Activated CD8-positive, alpha-beta T cell treated with anti-CD3 and anti-CD28 coated beads, Interleukin-2, amount 10 ng/mL, durations not matched to agents 7 days and 5 days (primary cell): ENCODE measurements around the gene TIMM22. TPM values are rescaled to one million over a fixed set of nuclear protein-coding genes. Genes with fewer than 3 reads are reported as not detected.
A peak's percentile ranks its signal among the peaks of the same experiment; 100 is the strongest.

Source experiments
- ATAC-seq: fragments of 150-1000 bp; cut with Tn5 transposase; one replicate; pipeline ENCODE4 v1.10.0; 2021; ENCODE audit warnings: moderate library complexity
- CTCF ChIA-PET: fragments of 350-600 bp; sonication (Branson Sonifier 250); formaldehyde crosslinking; loops from one replicate; lab custom pipeline; 2021; ENCODE audit warnings: antibody characterized with exemption; lab: Charles Lee
- POLR2A ChIA-PET: fragments of 350-600 bp; sonication (Branson Sonifier 250); formaldehyde crosslinking; loops from one replicate; lab custom pipeline; 2021; ENCODE audit warnings: antibody characterized with exemption; lab: Charles Lee
- DNase-seq: peaks from one replicate; pipeline ENCODE4 v3.0.0-alpha.2; 2020
- H3K27ac Mint-ChIP-seq: one replicate; pipeline ENCODE4 v1.8.0; 2021; ENCODE audit warnings: mild to moderate bottlenecking, mixed read lengths
- H3K27me3 Mint-ChIP-seq: one replicate; pipeline ENCODE4 v1.8.0; 2021; ENCODE audit warnings: low read depth, mixed read lengths
- H3K36me3 Mint-ChIP-seq: one replicate; pipeline ENCODE4 v1.8.0; 2021; ENCODE audit warnings: low read depth, mixed read lengths
- H3K4me1 Mint-ChIP-seq: one replicate; pipeline ENCODE4 v1.8.0; 2021; ENCODE audit warnings: low read depth, mixed read lengths
- H3K4me3 Mint-ChIP-seq: one replicate; pipeline ENCODE4 v1.8.0; 2021; ENCODE audit warnings: mild to moderate bottlenecking, mixed read lengths
- H3K9me3 Mint-ChIP-seq: one replicate; pipeline ENCODE4 v1.8.0; 2022; ENCODE audit warnings: mixed read lengths; ENCODE audit not compliant: insufficient read depth
- total RNA-seq, 2 experiments: library from RNA; stranded (reverse); gene quantifications; one replicate each; pipeline ENCODE4 v1.2.3, GENCODE V29; 2021

Gene TIMM22
- total RNA-seq, 2 experiments from 2014 or later: 10.0 to 10.4 TPM

DNA sequence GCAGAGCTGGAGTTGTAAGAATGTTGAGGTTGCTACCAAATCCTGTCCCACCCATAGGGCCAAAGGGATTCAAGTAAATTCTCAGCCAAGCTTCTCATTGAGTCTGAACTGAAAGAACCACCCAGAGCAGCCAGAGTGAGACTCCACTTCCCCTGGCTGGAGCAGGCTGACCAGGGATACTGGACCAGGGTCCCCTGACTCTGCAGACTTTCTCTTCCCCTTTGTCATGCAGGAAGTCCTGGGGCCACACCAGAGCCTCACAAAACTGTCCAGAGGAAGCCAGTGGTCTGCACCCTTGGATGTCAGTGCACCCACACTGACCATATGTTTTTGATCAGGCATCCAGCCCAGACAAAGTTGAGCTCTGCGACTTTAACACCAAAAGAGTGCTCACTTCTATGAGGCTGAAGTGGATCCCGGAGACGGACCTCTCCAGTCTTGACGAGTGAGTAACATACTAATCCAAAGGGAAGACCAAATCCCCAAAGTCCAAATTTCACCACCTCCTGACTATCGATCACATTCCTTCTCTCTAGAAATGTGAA is 21.5 kb upstream of the TIMM22 start:
- Mint-ChIP-seq H3K9me3 (no peaks in the 10 kb centered on the region), H3K36me3 (no peaks in the 10 kb centered on the region), H3K27ac (no peak overlapping the region), H3K4me3 (no peak overlapping the region), H3K4me1 (peaks cover 8% of the 10 kb centered on the region), H3K27me3 (peaks cover 37% of the 10 kb centered on the region)
- ATAC-seq (no peak), DNase-seq (no peak)
- CTCF ChIA-PET: no interaction called here
- POLR2A ChIA-PET: no interaction called here

DNA sequence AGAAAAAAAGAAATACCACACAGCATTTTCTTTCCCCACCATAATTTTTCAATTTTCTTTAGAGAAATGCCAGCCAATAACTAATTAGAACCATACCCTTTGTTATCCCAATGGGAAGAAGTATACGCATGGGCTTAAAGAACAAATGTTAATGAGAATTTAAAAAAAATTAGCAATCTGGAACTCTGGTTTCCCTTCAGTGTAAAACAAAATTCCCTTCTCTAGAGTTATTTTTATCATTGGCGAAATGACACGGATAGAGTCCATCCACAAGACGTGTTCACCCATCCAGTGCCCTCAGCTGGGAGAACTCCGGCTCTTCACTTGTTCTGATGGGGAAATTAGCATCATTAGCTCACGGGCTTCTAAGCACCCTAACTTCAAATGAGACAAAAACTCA is 20.6 kb upstream of the TIMM22 start:
- H3K27ac Mint-ChIP-seq: no peak overlapping the region
- ATAC-seq: no peak
- peaks cover 15% of the 10 kb centered on the region for H3K4me1 Mint-ChIP-seq
- no peak for DNase-seq
- CTCF ChIA-PET: no interaction called here
- H3K27me3 Mint-ChIP-seq: peaks cover 34% of the 10 kb centered on the region
- POLR2A ChIA-PET: interaction anchor here (0.6 kb wide), 1 partner anchor 605 kb away, joined by 4 read pairs; no protein-coding TSS in a partner anchor
- H3K9me3 Mint-ChIP-seq: no peaks in the 10 kb centered on the region
- H3K36me3 Mint-ChIP-seq: no peaks in the 10 kb centered on the region
- H3K4me3 Mint-ChIP-seq: no peak overlapping the region

DNA sequence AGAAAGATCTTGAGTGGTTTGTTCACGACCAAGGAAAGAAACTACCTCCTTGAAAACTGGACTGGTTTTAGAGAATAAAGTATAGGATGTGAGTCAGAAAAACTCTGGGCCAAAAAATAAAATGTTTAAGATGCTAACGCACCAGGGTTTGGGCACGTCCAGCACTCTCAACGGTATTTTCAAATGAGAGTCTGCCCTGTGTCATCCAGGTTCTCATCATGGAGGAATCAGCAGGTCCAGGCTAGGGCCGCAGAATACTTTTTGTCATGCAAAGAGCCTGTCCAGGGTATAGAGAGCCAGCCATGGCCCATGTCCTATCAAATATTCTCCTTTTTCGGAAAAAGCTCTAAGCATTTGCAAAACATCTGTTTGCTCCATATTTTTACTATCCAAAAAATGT is 19.8 kb upstream of the TIMM22 start:
- H3K4me1 Mint-ChIP-seq: peaks cover 16% of the 10 kb centered on the region
- CTCF ChIA-PET: interaction anchor here (0.7 to 1.1 kb wide), 2 partner anchors 98 to 115 kb away, joined by 3 to 5 read pairs; no protein-coding TSS in a partner anchor
- peaks cover 34% of the 10 kb centered on the region for H3K27me3 Mint-ChIP-seq
- no peak overlapping the region for H3K27ac Mint-ChIP-seq
- H3K9me3 Mint-ChIP-seq: no peaks in the 10 kb centered on the region
- ATAC-seq (no peak), DNase-seq (no peak)
- no peaks in the 10 kb centered on the region for H3K36me3 Mint-ChIP-seq
- POLR2A ChIA-PET: no interaction called here
- H3K4me3 Mint-ChIP-seq: no peak overlapping the region

DNA sequence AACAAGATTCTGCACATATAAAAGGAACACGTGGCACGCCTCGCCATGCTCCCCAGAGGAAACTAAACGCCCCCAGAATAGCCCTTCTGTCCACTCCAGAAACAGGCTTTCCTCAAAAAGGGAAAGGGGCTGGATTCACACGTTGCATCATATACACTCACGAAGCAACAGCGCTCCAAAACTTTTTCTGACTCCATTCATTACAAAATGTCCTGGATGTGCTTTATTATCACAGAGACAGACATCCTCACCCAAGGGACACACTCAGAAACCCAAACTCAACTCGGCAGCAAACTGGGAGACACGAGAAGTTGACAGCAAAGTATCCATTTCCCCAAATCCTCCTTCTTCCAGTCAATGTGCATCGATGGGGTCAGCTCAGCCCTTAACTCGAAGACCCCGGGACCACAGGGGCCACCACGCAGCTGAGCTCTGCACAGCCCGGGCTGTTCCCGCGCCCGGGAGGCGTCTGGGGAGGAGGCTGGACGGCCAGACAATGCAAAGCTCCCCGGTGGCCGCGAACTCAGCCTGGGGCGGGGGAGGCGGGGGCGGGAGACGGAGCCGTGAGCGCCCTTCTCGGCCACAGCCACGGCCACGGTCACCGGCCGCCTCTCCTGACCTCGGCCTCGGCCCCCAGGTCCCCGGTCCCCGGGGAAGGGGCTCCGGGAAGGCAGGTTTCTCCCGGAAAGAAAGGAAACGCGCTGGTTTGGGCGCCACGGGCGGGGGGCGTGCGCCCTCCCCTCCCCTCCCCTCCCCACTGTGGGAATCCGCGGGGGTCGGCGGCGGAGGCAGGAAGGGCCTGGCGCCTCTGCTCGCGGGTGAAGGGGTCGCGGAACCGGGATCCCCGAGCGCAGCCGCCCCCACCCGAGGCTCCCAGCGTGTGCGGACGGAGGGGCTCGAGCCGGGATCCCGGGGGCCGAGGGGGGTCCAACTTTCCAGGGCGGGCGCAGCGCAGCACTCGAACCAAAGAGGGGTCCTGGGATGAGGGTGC is 18.5 kb upstream of the TIMM22 start:
- Mint-ChIP-seq H3K9me3 (no peaks in the 10 kb centered on the region), H3K27me3 (peaks cover 34% of the 10 kb centered on the region), H3K36me3 (no peaks in the 10 kb centered on the region), H3K4me1 (peaks cover 16% of the 10 kb centered on the region), H3K4me3 (peak overlapping the region; percentile 22), H3K27ac (no peak overlapping the region)
- POLR2A ChIA-PET: no interaction called here
- no peak for DNase-seq
- CTCF ChIA-PET: interaction anchor here (0.7 to 2.9 kb wide), 3 partner anchors 18 to 99 kb away, joined by 3 to 47 read pairs (median 5); partner anchors contain the start of gene TIMM22
- no peak for ATAC-seq

GRCh38 chr17:979212-979538 is 17.8 kb upstream of the TIMM22 start:
- peak; percentile 18 for ATAC-seq
- H3K4me3 Mint-ChIP-seq: no peak overlapping the region
- no peaks in the 10 kb centered on the region for H3K36me3 Mint-ChIP-seq
- ChIA-PET CTCF (interaction anchor here (0.7 to 4.6 kb wide), 5 partner anchors 18 to 279 kb away, joined by 3 to 90 read pairs (median 47); partner anchors contain the start of genes GLOD4, MRM3 and TIMM22), POLR2A (interaction anchor here (2.7 kb wide), 1 partner anchor 198 kb away, joined by 14 read pairs; the partner anchor contains the start of genes GLOD4 and MRM3)
- no peak for DNase-seq
- peaks cover 34% of the 10 kb centered on the region for H3K27me3 Mint-ChIP-seq
- no peak overlapping the region for H3K27ac Mint-ChIP-seq
- H3K4me1 Mint-ChIP-seq: peaks cover 16% of the 10 kb centered on the region
- no peaks in the 10 kb centered on the region for H3K9me3 Mint-ChIP-seq

GRCh38 chr17:979539-980405 is 17.2 kb upstream of the TIMM22 start, which contains the start of gene NXN:
NXN (minus strand) TSS chr17:979776.
- ATAC-seq (peak; percentile 89), DNase-seq (peak; percentile 90)
- POLR2A ChIA-PET: interaction anchor here (0.6 to 2.7 kb wide), 2 partner anchors 198 to 583 kb away, joined by 3 to 14 read pairs; partner anchors contain the start of genes GLOD4, MRM3 and PITPNA
- Mint-ChIP-seq H3K9me3 (no peaks in the 10 kb centered on the region), H3K4me3 (peak within 1 kb of the TSS; percentile 69), H3K27ac (no peak within 1 kb of the TSS), H3K4me1 (peaks cover 16% of the 10 kb centered on the region), H3K36me3 (no peaks in the 10 kb centered on the region), H3K27me3 (peaks cover 31% of the 10 kb centered on the region)
- CTCF ChIA-PET: interaction anchor here (0.7 to 4.6 kb wide), 12 partner anchors 10 to 280 kb away, joined by 3 to 90 read pairs (median 10); partner anchors contain the start of genes GEMIN4, GLOD4, MRM3 and TIMM22

- Mint-ChIP-seq H3K27ac (no peak overlapping the region), H3K4me1 (peaks cover 16% of the 10 kb centered on the region)
- CTCF ChIA-PET: interaction anchor here (0.6 to 4.6 kb wide), 41 partner anchors 9 to 835 kb away, joined by 3 to 90 read pairs (median 4); partner anchors contain the start of genes GEMIN4, GLOD4, MRM3 and TIMM22
These were observed 16.3 kb upstream of the TIMM22 start for GRCh38 chr17:980406-981291.

DNA sequence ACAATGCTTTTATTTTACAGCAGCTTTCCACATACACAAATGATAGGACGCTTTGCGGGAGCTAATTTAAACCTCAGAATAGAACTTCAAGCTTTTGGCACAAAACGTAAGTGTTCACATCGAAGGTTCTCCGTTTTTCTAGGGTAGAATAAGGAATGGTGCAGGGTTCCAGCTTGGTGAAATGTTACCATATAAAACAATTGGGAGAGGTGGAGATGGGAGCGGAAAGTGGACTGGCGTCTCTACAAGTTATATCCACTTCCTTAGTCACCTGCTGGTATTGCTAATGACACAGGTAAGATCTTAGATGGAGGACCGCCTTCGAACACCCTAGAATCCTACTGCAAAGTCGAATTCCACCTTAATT is 15.7 kb upstream of the TIMM22 start:
- H3K4me3 Mint-ChIP-seq: peak overlapping the region; percentile 69
- H3K27me3 Mint-ChIP-seq: peaks cover 20% of the 10 kb centered on the region
- ChIA-PET CTCF (interaction anchor here (0.6 to 4.6 kb wide), 41 partner anchors 9 to 836 kb away, joined by 3 to 90 read pairs (median 4); partner anchors contain the start of genes GEMIN4, GLOD4, MRM3 and TIMM22), POLR2A (interaction anchor here (0.7 to 2.7 kb wide), 3 partner anchors 11 to 200 kb away, joined by 3 to 14 read pairs (median 3); partner anchors contain the start of genes GLOD4 and MRM3)
- no peak for ATAC-seq
- peaks cover 16% of the 10 kb centered on the region for H3K4me1 Mint-ChIP-seq
- DNase-seq: no peak
- H3K36me3 Mint-ChIP-seq: no peaks in the 10 kb centered on the region
- H3K27ac Mint-ChIP-seq: no peak overlapping the region
- no peaks in the 10 kb centered on the region for H3K9me3 Mint-ChIP-seq

More at GRCh38 chr17:980406-981291, 16.3 kb upstream of the TIMM22 start:
- ATAC-seq: peak; percentile 73
- H3K4me3 Mint-ChIP-seq: peak overlapping the region; percentile 69
- DNase-seq: peak; percentile 89
- H3K36me3 Mint-ChIP-seq: no peaks in the 10 kb centered on the region
- peaks cover 25% of the 10 kb centered on the region for H3K27me3 Mint-ChIP-seq
- no peaks in the 10 kb centered on the region for H3K9me3 Mint-ChIP-seq
- POLR2A ChIA-PET: interaction anchor here (0.6 to 2.7 kb wide), 3 partner anchors 11 to 582 kb away, joined by 3 to 14 read pairs (median 3); partner anchors contain the start of genes GLOD4, MRM3 and PITPNA

GRCh38 chr17:983921-984320 is 13.0 kb upstream of the TIMM22 start:
- ATAC-seq: no peak
- POLR2A ChIA-PET: interaction anchor here (1.0 kb wide), 1 partner anchor 11 kb away, joined by 5 read pairs; no protein-coding TSS in a partner anchor
- CTCF ChIA-PET: interaction anchor here (1.5 kb wide), 1 partner anchor 13 kb away, joined by 3 read pairs; the partner anchor contains the start of gene TIMM22

GRCh38 chr17:986322-986929 is 10.5 kb upstream of the TIMM22 start:
- POLR2A ChIA-PET: no interaction called here
- no peaks in the 10 kb centered on the region for H3K27me3 Mint-ChIP-seq

More at GRCh38 chr17:983921-984320, 13.0 kb upstream of the TIMM22 start:
- DNase-seq: no peak
- Mint-ChIP-seq H3K9me3 (no peaks in the 10 kb centered on the region), H3K27ac (no peak overlapping the region), H3K27me3 (no peaks in the 10 kb centered on the region), H3K4me1 (peaks cover 12% of the 10 kb centered on the region), H3K36me3 (no peaks in the 10 kb centered on the region), H3K4me3 (no peak overlapping the region)

More at GRCh38 chr17:986322-986929, 10.5 kb upstream of the TIMM22 start:
- Mint-ChIP-seq H3K4me3 (no peak overlapping the region), H3K9me3 (no peaks in the 10 kb centered on the region), H3K4me1 (no peaks in the 10 kb centered on the region), H3K36me3 (no peaks in the 10 kb centered on the region), H3K27ac (no peak overlapping the region)
- no peak for DNase-seq
- ATAC-seq: no peak
- CTCF ChIA-PET: no interaction called here
